AG09319 (cell line): ENCODE results near the gene TMEM97.

Experiments
- DNase-seq: peaks from one replicate; pipeline ENCODE4 v3.0.0-alpha.2; 2010; ENCODE audit warnings: low read depth; ENCODE audit errors: extremely low read depth
- TF ChIP-seq, protein P1 (sequence below): IDR thresholded peaks from 2 replicates; pipeline ENCODE4 v1.5.1; 2011; ENCODE audit warnings: low read depth, mild to moderate bottlenecking, inconsistent platforms, low read length, moderate library complexity

The TMEM97 gene

DNA sequence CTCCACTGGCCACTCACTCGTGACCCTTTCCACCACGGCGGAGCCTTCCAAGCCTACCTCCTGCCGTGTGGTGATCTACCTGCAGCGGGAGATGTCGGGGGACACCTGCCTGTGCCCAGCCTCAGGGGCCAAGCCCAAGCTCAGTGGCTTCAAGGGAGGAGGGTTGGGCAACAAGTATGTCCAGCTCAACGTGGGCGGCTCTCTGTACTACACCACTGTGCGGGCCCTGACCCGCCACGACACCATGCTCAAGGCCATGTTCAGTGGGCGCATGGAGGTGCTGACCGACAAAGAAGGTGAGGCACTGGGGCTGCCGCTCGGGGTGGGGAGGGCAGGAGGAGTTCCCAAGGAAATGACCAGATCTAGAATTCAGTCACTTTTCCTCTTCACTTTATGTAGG is 20.4 kb downstream of the TMEM97 start:
- DNase-seq = no peak
- TF ChIP-seq, protein P1, sequence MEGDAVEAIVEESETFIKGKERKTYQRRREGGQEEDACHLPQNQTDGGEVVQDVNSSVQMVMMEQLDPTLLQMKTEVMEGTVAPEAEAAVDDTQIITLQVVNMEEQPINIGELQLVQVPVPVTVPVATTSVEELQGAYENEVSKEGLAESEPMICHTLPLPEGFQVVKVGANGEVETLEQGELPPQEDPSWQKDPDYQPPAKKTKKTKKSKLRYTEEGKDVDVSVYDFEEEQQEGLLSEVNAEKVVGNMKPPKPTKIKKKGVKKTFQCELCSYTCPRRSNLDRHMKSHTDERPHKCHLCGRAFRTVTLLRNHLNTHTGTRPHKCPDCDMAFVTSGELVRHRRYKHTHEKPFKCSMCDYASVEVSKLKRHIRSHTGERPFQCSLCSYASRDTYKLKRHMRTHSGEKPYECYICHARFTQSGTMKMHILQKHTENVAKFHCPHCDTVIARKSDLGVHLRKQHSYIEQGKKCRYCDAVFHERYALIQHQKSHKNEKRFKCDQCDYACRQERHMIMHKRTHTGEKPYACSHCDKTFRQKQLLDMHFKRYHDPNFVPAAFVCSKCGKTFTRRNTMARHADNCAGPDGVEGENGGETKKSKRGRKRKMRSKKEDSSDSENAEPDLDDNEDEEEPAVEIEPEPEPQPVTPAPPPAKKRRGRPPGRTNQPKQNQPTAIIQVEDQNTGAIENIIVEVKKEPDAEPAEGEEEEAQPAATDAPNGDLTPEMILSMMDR = no peak

DNA sequence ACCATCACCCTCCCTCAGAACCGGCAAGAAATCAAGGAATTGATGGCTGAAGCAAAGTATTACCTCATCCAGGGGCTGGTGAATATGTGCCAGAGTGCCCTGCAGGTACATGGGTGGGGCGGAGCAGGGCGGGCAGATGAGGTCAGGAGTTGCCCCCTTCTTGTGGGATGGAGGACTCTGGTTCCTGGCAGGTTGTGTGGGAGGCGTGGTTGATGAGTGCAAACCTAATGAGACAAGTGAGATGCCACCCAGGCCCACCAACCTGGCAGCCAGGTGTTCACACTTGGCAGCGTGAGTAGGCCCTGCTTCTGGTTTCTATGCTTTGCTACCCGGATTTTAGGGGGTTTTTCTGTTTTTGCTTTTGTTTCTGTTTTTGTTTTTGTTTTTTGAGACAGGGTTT is 21.4 kb downstream of the TMEM97 start:
- no peak for DNase-seq
- TF ChIP-seq, protein P1 = no peak

DNA sequence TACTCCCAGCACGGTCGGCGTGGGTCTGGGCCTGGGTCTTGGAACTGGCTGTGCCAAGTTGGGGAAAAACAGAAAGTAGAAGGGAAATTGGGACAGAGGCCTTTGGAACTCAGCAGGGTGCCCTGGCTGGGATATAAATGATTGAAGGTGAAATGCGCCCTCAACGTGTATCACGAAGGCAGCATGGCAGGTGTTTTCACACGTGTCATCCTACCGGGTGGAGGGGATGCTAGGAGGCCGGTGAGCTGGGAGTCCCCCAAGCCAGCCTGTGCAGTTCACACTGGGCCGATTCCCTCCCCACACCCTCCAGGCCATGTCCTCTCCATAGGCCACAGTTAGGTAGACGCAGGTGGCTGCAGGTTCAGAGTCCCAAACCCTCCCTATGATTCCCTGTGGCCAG is 22.5 kb downstream of the TMEM97 start:
- no peak for DNase-seq
- TF ChIP-seq, protein P1 = no peak

- no peak for DNase-seq
- TF ChIP-seq, protein P1 = no peak
These were observed 23.3 kb downstream of the TMEM97 start for GRCh38 chr17:28342313-28342712.

DNA sequence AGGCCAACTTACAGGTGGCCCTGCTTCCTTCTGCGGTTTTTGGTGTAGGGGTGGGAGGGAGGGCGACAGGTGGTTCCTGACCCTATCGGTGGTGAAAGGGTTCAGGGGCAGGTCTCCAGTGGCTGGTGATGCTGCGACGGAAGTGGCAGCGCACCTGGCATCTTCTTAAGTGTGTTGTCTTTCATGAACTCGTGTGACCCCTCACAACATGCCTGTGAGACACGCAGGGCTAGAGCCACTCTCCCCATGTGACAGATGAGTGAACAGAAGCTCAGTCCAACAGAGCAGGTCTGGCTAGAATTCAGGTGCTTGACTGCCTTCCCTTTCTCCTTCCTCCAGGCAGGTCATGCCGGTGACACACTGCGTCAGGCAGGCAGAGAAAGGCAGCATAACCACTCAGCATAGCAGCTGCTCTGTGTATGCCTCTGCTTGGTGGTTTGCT is 24.5 kb downstream of the TMEM97 start:
- TF ChIP-seq, protein P1 = no peak
- DNase-seq = no peak

GRCh38 chr17:28344011-28344410 is 25.0 kb downstream of the TMEM97 start:
- TF ChIP-seq, protein P1 = no peak
- no peak for DNase-seq

DNA sequence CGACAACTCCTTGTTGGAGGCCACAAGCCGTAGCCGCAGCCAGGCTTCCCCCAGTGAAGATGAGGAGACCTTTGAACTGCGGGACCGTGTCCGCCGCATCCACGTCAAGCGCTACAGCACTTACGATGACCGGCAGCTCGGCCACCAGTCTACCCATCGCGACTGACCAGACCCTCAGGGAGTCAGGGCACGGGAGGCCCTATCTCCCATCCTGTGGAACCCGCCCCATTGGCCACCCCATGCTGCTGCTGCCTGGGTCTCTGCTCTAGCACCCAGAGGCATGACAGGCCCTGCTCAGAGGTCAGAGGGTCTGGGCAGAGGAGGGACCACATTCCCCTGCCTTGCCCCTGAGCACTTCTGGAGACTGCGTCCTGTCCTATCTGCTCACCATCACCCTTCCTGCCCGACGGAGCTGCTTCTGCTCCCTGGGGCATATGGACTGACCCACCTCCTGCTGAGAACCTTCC is 25.5 kb downstream of the TMEM97 start:
- TF ChIP-seq, protein P1 = no peak
- DNase-seq = no peak
